GM04504 (cell line): ENCODE measurements around the gene ARL13B.
A peak's percentile ranks its signal among the peaks of the same experiment; 100 is the strongest.
"Not testable (repeated sequence)": the region's sequence is repeated elsewhere in the genome, so short reads cannot be mapped to it uniquely, and the experiment has no call there.

Experiments used
- DNase-seq: peaks from one replicate; pipeline ENCODE4 v3.0.0-alpha.2; 2012; ENCODE audit warnings: low read depth

ARL13B gene

GRCh38 chr3:93979850-93980676 lies at the start of gene ARL13B:
Gene ARL13B, plus strand, starts transcription at chr3:93980155. Its CDS starts 269 bp downstream, at chr3:93980424.
- DNase-seq = peak; percentile 97

GRCh38 chr3:93931597-93932229 lies 48.2 kb upstream of the ARL13B start:
- no peak for DNase-seq

GRCh38 chr3:93934366-93935046 lies 45.4 kb upstream of the ARL13B start:
- DNase-seq = no peak

GRCh38 chr3:93936549-93936948 lies 43.4 kb upstream of the ARL13B start:
- no peak for DNase-seq

- not testable (repeated sequence) for DNase-seq
Observed at GRCh38 chr3:93937485-93937884, 42.5 kb upstream of the ARL13B start.

GRCh38 chr3:93949958-93950357 lies 30.0 kb upstream of the ARL13B start:
- not testable (repeated sequence) for DNase-seq

GRCh38 chr3:93961026-93961425 lies 18.9 kb upstream of the ARL13B start:
- DNase-seq = no peak

GRCh38 chr3:93961489-93961888 lies 18.5 kb upstream of the ARL13B start:
- DNase-seq = no peak

GRCh38 chr3:93962798-93963197 lies 17.2 kb upstream of the ARL13B start:
- DNase-seq = no peak

- DNase-seq = not testable (repeated sequence)
Observed at GRCh38 chr3:93965106-93965505, 14.8 kb upstream of the ARL13B start.

- no peak for DNase-seq
Observed at GRCh38 chr3:93969443-93969842, 10.5 kb upstream of the ARL13B start.

- DNase-seq = no peak
Observed at GRCh38 chr3:93969997-93970396, 10.0 kb upstream of the ARL13B start.

GRCh38 chr3:93973131-93974126 lies 6.5 kb upstream of the ARL13B start, which contains the start of gene PROS1:
Gene PROS1, minus strand, starts transcription at chr3:93973896. Its CDS starts 147 bp downstream, at chr3:93973749.
- peak; percentile 35 for DNase-seq

- DNase-seq = no peak
Observed at GRCh38 chr3:93981649-93982048, 1.7 kb downstream of the ARL13B start.

GRCh38 chr3:93983408-93983807 lies 3.5 kb downstream of the ARL13B start:
- DNase-seq = no peak

- no peak for DNase-seq
Observed at GRCh38 chr3:93984618-93985017, 4.7 kb downstream of the ARL13B start.

- DNase-seq = no peak
Observed at GRCh38 chr3:93988283-93988682, 8.3 kb downstream of the ARL13B start.

- DNase-seq = no peak
Observed at GRCh38 chr3:93988764-93989163, 8.8 kb downstream of the ARL13B start.

GRCh38 chr3:93989241-93989640 lies 9.3 kb downstream of the ARL13B start:
- no peak for DNase-seq

GRCh38 chr3:93991631-93992030 lies 11.7 kb downstream of the ARL13B start:
- DNase-seq = no peak

GRCh38 chr3:93992207-93992606 lies 12.3 kb downstream of the ARL13B start:
- no peak for DNase-seq

- no peak for DNase-seq
Observed at GRCh38 chr3:93994056-93994455, 14.1 kb downstream of the ARL13B start.
